GM21619 (cell line): ENCODE measurements around the gene TTC39C.

ENCODE experiments used
- ATAC-seq: cut with Tn5 transposase; IDR thresholded peaks from one replicate; pipeline ENCODE4 v1.9.1; 2021; ENCODE audit not compliant: unreplicated experiment

The TTC39C gene

GRCh38 chr18:24180048-24180447 is 165.5 kb downstream of the TTC39C start:
- no peak for ATAC-seq

DNA sequence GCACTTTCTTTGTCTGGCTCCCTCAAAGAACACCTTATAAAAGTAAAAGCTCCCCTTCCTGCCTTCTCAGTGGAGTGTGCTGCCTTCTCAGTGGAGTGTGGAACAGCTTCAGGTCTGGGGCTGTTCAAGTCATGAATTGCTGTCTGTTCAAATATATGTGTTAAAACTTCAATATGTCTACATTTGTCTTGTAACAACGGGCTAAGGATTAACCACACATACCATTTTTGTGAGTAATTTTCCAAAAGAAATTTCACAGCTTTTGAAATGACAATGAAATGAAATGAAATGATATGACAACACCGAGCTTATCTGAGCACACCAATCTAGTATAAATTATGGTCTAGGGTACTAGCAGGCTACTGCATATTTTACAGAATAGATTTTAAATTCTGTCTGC is 167.3 kb downstream of the TTC39C start:
- ATAC-seq: no peak
